Thoracic aorta (tissue), 2 donors: ENCODE measurements around the gene ATP1A2. TPM values are rescaled to one million over a fixed set of nuclear protein-coding genes. Genes with fewer than 3 reads are reported as not detected.

ENCODE experiments used
- ATAC-seq: fragments of 150-250 bp; one replicate; pipeline ENCODE4 v1.8.0; 2017; ENCODE audit warnings: low read depth; ENCODE audit not compliant: insufficient number of reproducible peaks, low FRiP score
- DNase-seq: peaks from one replicate; pipeline ENCODE4 v3.0.0-alpha.2; 2020; ENCODE audit warnings: low spot score
- H3K27ac ChIP-seq, 2 donors: fragments of 200-600 bp; sonication (generic); 1 replicate in 1 of 2; 2 replicates in 1 of 2; pipeline ENCODE4 v1.5.1; 2016; ENCODE audit warnings: mild to moderate bottlenecking in 2 of 2, moderate library complexity in 2 of 2
- H3K27me3 ChIP-seq: fragments of 200-600 bp; sonication (generic); replicated peaks from 2 replicates; pipeline ENCODE4 v1.6.0; 2016; ENCODE audit warnings: mild to moderate bottlenecking; ENCODE audit not compliant: insufficient read depth
- H3K36me3 ChIP-seq: fragments of 200-600 bp; sonication (generic); one replicate; pipeline ENCODE4 v1.5.1; 2016
- H3K4me1 ChIP-seq, 2 donors: fragments of 200-600 bp; sonication (generic); 1 replicate in 1 of 2; 2 replicates in 1 of 2; pipeline versions ENCODE4 v1.5.1 to v1.6.0; 2016; ENCODE audit warnings: low read depth in 2 of 2, mild to moderate bottlenecking in 1 of 2; ENCODE audit not compliant: control insufficient read depth in 1 of 2
- H3K4me3 ChIP-seq: fragments of 200-600 bp; sonication (generic); 2 replicates; pipeline ENCODE4 v1.5.1; 2016; ENCODE audit warnings: mild to moderate bottlenecking
- H3K9me3 ChIP-seq: fragments of 200-600 bp; sonication (generic); 2 replicates; pipeline ENCODE4 v1.5.1; 2016
- CTCF ChIP-seq: fragments of 200-600 bp; sonication (generic); IDR thresholded peaks from one replicate; pipeline ENCODE4 v1.5.1; 2019; ENCODE audit warnings: antibody characterized with exemption
- total RNA-seq, 2 donors: library from RNA; depleted of rRNA; stranded (reverse); fragments of >200 nt; gene quantifications; one replicate each; pipeline versions ENCODE4 v1.1.0 to v1.2.3, GENCODE V29; 2016

Gene ATP1A2
- total RNA-seq, 2 donors from 2014 or later, result 86.0 to 146 TPM

GRCh38 chr1:160098852-160099561 is 16.6 kb upstream of the ATP1A2 start:
- no peak for TF ChIP-seq CTCF
- Histone ChIP-seq H3K9me3 (no peaks in the 10 kb centered on the region), H3K27me3 (no peaks in the 10 kb centered on the region), H3K4me3 (peak overlapping the region; percentile 80), H3K4me1 (peaks cover 32 to 71% of the 10 kb centered on the region in 2 donors), H3K27ac (peak overlapping the region; percentile 97 to 98), H3K36me3 (peaks cover under 1% of the 10 kb centered on the region)
- ATAC-seq (peak; percentile 60), DNase-seq (peak; percentile 88)

GRCh38 chr1:160099716-160100375 is 15.7 kb upstream of the ATP1A2 start:
- H3K4me3 ChIP-seq, result no peak overlapping the region
- H3K36me3 ChIP-seq, result no peaks in the 10 kb centered on the region
- peak overlapping the region; percentile 97 to 98 for H3K27ac ChIP-seq
- H3K27me3 ChIP-seq, result no peaks in the 10 kb centered on the region
- no peak for ATAC-seq
- H3K9me3 ChIP-seq, result no peaks in the 10 kb centered on the region
- TF ChIP-seq CTCF, result no peak
- DNase-seq, result no peak
- H3K4me1 ChIP-seq, result peaks cover 33 to 79% of the 10 kb centered on the region in 2 donors

GRCh38 chr1:160101037-160101716 is 14.4 kb upstream of the ATP1A2 start:
- peak; percentile 17 for ATAC-seq
- no peaks in the 10 kb centered on the region for H3K36me3 ChIP-seq
- peak; percentile 97 for TF ChIP-seq CTCF
- H3K4me3 ChIP-seq, result peak overlapping the region; percentile 37
- no peaks in the 10 kb centered on the region for H3K9me3 ChIP-seq
- no peaks in the 10 kb centered on the region for H3K27me3 ChIP-seq
- peak; percentile 61 for DNase-seq
- peak overlapping the region; percentile 42 to 98 for H3K27ac ChIP-seq
- peaks cover 31 to 68% of the 10 kb centered on the region in 2 donors for H3K4me1 ChIP-seq

- Histone ChIP-seq H3K4me1 (peaks cover 24 to 61% of the 10 kb centered on the region in 2 donors), H3K36me3 (no peaks in the 10 kb centered on the region), H3K9me3 (no peaks in the 10 kb centered on the region), H3K27ac (peak overlapping the region; percentile 42 to 98), H3K4me3 (no peak overlapping the region), H3K27me3 (no peaks in the 10 kb centered on the region)
- DNase-seq (no peak), ATAC-seq (no peak)
- TF ChIP-seq CTCF, result no peak
Observed at GRCh38 chr1:160101717-160102522, 13.6 kb upstream of the ATP1A2 start.
